Omental fat pad (tissue), 4 donors: ENCODE measurements around the gene SSC5D. TPM values are rescaled to one million over a fixed set of nuclear protein-coding genes. Genes with fewer than 3 reads are reported as not detected.

ENCODE experiments used
- ATAC-seq: fragments of 150-250 bp; one replicate; pipeline ENCODE4 v1.9.1; 2016; ENCODE audit warnings: mild to moderate bottlenecking, moderate library complexity; ENCODE audit not compliant: low FRiP score
- DNase-seq: peaks from one replicate; pipeline ENCODE4 v3.0.0-alpha.2; 2019; ENCODE audit warnings: low spot score
- total RNA-seq, 4 donors: library from RNA; depleted of rRNA; stranded (reverse); fragments of >200 nt; gene quantifications; one replicate each; pipeline ENCODE4 v1.1.0, GENCODE V29; 2016
- TF ChIP-seq, protein P1 (sequence below), 3 donors: fragments of 450-650 bp; IDR thresholded peaks; one replicate each; pipeline ENCODE4 v1.5.1; 2016 to 2017; ENCODE audit warnings: antibody characterized with exemption in 3 of 3, mild to moderate bottlenecking in 3 of 3, moderate library complexity in 2 of 3

The SSC5D gene
- total RNA-seq, 4 donors from 2014 or later, result 1.6 to 6.1 (median 3.5) TPM

DNA sequence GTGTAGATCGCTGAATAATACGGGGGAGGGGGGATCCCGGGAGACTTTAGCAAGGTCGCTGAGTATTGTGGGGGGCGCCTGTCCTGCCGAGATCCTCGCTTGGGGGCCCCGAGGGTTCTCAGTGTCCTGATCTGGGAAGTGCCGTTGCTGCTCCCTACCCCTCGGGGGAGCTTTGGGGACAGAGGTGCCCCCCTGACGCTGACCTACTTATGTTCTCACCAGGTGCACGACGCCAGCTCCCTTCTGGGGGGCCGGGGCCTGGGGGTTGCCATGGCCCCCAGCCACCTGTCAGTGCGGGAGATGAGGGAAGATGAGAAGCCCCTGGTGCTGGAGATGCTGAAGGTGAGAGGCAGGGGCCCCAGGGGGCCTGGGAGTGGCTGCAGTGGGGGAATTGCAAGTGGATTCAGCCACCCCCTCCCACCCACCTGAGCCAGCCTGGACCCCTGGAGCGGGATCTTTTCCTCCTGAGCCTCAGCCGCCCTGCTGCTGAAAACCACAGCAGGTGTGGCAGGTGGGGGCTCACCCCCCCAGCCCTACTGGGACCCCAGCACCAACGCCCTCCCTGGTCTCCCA is 2.7 kb upstream of the SSC5D start:
- ATAC-seq, result no peak
- TF ChIP-seq, protein P1, sequence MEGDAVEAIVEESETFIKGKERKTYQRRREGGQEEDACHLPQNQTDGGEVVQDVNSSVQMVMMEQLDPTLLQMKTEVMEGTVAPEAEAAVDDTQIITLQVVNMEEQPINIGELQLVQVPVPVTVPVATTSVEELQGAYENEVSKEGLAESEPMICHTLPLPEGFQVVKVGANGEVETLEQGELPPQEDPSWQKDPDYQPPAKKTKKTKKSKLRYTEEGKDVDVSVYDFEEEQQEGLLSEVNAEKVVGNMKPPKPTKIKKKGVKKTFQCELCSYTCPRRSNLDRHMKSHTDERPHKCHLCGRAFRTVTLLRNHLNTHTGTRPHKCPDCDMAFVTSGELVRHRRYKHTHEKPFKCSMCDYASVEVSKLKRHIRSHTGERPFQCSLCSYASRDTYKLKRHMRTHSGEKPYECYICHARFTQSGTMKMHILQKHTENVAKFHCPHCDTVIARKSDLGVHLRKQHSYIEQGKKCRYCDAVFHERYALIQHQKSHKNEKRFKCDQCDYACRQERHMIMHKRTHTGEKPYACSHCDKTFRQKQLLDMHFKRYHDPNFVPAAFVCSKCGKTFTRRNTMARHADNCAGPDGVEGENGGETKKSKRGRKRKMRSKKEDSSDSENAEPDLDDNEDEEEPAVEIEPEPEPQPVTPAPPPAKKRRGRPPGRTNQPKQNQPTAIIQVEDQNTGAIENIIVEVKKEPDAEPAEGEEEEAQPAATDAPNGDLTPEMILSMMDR (IDR thresholded peaks at IDR 0.05), result no peak
- DNase-seq, result no peak

DNA sequence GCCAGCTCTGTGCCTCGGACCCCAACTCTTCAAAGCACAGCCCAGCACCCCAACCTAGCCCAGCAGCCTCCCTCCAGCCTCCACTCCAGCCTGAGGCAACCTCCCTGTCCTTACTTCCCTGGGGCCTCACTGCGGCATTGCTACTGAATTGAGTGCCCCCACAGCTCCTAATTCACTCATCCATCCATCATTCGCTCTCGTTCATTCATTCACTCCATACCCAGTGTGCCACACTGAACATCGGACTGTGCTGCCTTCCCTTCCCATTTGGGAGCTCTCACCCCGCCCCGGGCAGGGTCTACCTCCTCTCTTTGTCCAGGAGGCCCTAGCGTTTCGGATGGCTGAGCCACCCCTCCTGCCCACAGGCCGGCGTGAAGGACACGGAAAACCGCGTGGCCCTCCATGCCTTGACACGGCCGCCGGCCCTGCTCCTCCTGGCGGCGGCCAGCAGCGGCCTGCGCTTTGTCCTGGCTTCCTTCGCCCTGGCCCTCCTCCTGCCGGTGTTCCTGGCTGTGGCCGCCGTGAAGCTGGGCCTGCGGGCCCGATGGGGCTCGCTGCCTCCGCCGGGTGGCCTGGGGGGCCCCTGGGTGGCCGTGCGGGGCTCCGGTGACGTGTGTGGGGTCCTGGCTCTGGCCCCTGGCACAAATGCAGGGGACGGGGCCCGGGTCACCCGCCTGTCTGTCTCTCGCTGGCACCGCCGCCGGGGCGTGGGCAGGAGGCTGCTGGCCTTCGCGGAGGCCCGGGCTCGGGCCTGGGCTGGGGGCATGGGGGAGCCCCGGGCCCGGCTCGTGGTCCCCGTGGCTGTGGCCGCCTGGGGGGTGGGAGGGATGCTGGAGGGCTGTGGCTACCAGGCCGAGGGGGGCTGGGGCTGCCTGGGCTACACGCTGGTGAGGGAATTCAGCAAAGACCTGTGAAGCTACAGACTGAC is 1.9 kb upstream of the SSC5D start:
- no peak for ATAC-seq

DNA sequence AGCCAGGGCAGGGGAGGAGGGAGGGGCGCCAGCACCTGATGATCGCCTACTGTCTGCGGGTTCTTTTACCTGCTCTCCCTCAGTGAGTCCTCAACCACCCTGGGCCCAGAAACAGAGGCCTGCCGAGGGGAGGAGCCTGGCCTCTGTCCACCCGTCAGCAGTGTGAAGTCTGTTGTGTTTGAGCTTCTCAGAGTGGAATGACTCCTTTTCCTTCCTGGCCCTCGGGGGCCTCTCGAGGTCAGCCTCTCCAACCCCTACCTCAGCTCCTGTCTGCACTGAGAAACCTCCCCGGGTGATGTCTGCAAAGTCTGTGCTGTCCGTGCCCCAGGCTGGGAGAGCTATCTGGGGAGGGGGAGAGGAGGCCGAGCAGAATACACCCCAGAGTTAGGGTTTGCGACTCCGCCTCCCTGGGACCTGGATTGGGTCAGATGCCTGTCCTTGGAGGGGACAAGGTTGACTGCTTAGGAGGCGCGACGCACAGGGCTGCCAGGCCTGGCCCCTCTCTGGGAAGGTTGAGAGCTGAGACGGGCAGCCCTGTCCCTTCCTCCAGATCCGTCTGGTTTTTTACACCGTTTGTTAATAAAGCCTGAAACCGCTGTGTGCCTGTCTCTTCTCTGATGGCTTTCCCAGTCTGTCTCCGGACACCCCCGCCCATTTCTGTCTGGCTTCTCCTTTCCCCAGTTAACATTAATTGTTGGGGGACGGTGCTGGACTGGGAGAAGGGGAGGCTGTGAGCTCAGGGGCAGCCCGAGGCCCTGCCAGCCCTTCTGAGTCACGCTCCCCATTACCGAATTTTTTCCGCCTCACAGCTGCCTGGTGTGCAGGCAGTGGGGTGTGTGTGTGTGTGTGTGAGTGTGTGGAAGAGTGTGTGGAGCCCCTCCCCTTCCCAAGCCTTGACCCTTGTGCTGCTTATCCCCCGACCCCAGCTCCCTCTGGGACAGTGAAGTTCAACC is 989 bp upstream of the SSC5D start:
- TF ChIP-seq, protein P1 (IDR thresholded peaks at IDR 0.05), result no peak
- peak; percentile 84 for ATAC-seq
- DNase-seq, result peak; percentile 65

More for the DNA sequence above, 1.9 kb upstream of the SSC5D start:
- no peak for DNase-seq
- TF ChIP-seq, protein P1 (IDR thresholded peaks at IDR 0.05), result peak in 1 of 3 donors; percentile 6

DNA sequence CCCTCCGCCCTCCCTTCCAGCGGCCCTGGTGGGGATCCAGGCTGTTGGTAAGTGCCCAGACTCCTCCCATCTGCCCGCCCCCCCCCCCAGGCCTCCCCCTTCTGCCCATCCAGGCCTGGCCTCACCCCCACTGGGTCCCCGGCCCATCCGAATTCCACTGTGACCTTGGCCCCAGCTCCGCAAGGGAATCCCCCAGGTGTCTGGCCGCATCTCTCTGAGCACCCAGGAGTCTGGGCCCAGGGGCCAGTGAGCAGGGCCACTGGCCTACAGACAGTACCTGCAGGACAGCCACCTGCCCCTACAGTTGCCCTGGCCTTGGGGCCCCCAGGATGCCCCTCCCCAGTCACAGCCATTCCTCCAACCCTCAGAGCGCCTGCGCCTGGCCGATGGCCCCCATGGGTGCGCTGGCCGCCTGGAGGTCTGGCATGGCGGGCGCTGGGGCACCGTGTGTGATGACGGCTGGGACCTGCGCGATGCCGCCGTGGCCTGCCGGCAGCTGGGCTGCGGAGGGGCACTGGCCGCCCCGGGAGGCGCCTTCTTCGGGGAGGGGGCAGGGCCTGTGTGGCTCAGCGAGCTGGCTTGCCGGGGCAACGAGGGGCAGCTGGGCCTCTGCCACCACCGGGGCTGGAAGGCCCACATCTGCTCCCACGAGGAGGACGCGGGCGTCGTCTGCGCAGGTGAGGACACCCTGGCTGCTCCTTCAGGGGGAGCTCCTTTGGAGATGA is 912 bp downstream of the SSC5D start:
- ATAC-seq (no peak), DNase-seq (no peak)
- TF ChIP-seq, protein P1 (IDR thresholded peaks at IDR 0.05), result no peak

DNA sequence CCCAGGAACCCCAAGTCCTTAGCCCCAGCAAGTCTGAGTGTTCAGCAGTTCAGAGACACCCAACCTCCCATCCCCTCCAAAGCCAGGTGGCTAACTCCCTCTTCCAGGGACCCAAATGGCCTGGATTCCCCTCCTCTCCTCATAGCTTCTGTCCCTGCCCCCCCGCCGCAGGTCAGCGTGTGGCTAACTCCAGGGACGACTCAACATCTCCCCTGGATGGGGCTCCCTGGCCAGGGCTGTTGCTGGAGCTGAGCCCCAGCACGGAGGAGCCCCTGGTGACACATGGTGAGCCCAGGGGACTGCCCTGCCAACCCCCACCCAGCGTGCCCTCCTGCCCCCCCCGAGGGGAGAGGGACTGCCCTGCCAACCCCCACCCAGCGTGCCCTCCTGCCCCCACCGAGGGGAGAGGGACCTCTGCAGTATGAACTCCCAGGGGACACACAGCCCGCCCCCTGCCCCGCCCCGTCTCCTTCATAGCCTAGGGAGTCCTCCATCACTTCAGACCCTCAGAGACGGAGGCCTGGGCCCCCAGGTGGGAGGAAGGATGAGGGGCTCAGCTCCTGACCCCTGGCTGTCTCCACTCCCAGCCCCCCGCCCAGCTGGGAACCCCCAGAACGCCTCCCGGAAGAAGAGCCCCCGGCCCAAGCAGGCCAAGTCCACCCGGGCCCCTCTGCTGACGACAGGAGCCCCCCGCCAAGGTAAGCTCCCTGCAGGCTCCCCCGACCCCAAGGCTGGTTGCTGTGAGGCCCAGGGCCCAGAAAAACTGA is 1.7 kb downstream of the SSC5D start:
- TF ChIP-seq, protein P1 (IDR thresholded peaks at IDR 0.05), result no peak
- DNase-seq (no peak), ATAC-seq (no peak)
